GM10266 (cell line): ENCODE data around the gene ARSH.

Experiments used
- DNase-seq: peaks from one replicate; pipeline ENCODE4 v3.0.0; 2012; ENCODE audit errors: extremely low spot score
- CTCF ChIP-seq: IDR thresholded peaks from 2 replicates; pipeline ENCODE4 v1.5.1; 2012; ENCODE audit warnings: mild to moderate bottlenecking, low read depth; ENCODE audit not compliant: control insufficient read depth, insufficient read depth; ENCODE audit errors: missing control alignments

ARSH gene

GRCh38 chrX:3010532-3010931 lies 4.2 kb downstream of the ARSH start:
- DNase-seq = no peak
- TF ChIP-seq CTCF = no peak

GRCh38 chrX:3017492-3017891 lies 11.1 kb downstream of the ARSH start:
- no peak for DNase-seq
- TF ChIP-seq CTCF = no peak

GRCh38 chrX:3024176-3024575 lies 17.8 kb downstream of the ARSH start:
- TF ChIP-seq CTCF = no peak
- DNase-seq = no peak

GRCh38 chrX:3026074-3026815 lies 19.9 kb downstream of the ARSH start:
- TF ChIP-seq CTCF = no peak
- no peak for DNase-seq

- TF ChIP-seq CTCF = no peak
These were observed 22.8 kb downstream of the ARSH start for GRCh38 chrX:3029129-3029528.

GRCh38 chrX:3037218-3037617 lies 30.9 kb downstream of the ARSH start:
- TF ChIP-seq CTCF = no peak
- DNase-seq = no peak

More at GRCh38 chrX:3029129-3029528, 22.8 kb downstream of the ARSH start:
- DNase-seq = no peak

- no peak for DNase-seq
- no peak for TF ChIP-seq CTCF
These were observed 37.9 kb downstream of the ARSH start for GRCh38 chrX:3044196-3044595.
